GM21619 (cell line): Measurements from ENCODE around the gene XRCC4.

Experiments used
- ATAC-seq: cut with Tn5 transposase; IDR thresholded peaks from one replicate; pipeline ENCODE4 v1.9.1; 2021; ENCODE audit not compliant: unreplicated experiment

The XRCC4 gene

GRCh38 chr5:83071286-83072051 lies 5.9 kb upstream of the XRCC4 start:
- no peak for ATAC-seq

DNA sequence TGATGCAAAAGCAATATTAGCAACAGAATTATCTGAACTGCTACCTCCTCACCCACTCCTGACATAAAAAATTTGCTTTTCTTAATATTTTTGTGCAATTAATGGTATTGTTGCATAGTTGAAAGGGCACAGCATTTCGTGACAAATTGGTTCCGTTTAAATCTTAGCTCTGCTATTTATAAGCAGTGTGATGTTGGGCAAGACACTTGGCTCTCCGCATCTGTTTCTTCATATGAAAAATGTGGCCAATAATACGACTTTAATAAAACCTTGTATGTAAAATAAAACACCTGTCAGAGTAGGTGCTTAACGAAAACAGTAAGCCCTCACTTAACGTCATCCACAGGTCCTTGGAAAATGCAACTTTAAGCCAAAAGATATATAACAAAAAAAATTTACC lies 4.4 kb upstream of the XRCC4 start:
- no peak for ATAC-seq

DNA sequence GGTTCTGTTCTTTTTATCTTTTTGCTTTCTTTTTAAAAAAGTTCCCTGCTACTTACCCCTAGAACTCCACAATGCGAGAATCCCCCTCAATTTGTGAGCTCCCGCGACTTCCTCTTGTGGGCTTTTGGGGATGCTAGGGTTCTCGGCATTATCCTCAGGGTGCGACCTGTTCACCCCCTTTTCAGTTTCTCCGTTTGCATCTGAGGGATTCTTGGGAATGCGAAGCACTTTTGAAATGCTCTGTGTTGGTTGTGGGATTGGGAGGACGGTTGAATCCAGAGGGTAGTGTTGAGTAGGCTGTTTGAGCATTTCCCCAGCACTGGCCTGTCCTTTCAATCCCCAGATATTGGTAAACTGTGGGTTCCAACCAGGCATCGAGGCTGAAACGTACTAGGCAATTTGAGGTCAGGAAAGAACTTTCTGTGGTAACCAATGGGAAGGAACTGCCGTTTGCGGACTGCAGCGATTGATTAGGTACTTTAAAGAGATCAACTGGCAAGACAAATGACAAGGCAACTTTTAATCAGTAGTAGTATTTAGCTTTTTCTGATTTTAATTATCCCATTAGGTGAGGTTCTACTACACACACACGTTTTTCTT lies 415 bp downstream of the XRCC4 start:
- peak; percentile 2 for ATAC-seq

- no peak for ATAC-seq
Measured at GRCh38 chr5:83082750-83083149, 5.4 kb downstream of the XRCC4 start.

GRCh38 chr5:83084336-83084735 lies 7.0 kb downstream of the XRCC4 start:
- no peak for ATAC-seq

GRCh38 chr5:83085106-83085505 lies 7.8 kb downstream of the XRCC4 start:
- ATAC-seq, result no peak

- ATAC-seq, result no peak
Measured at GRCh38 chr5:83090169-83090568, 12.8 kb downstream of the XRCC4 start.

DNA sequence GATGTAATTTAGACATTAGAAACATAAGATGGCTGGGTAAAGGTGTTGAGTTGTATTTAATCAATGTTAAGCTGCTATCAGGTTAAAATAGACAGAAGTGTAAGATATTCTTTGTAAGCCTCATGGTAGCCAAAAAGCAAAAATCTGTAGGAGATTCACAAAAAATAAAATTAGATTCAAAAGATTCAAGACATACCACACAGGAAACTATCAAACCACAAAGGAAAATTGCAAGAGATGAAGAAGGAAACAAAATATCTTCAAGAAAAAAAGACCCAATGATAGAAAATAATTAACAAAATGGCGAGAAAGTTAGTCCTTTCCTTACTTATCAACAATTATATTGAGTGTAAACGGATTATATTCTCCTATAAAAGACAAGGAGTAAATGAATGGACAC lies 15.3 kb downstream of the XRCC4 start:
- no peak for ATAC-seq

DNA sequence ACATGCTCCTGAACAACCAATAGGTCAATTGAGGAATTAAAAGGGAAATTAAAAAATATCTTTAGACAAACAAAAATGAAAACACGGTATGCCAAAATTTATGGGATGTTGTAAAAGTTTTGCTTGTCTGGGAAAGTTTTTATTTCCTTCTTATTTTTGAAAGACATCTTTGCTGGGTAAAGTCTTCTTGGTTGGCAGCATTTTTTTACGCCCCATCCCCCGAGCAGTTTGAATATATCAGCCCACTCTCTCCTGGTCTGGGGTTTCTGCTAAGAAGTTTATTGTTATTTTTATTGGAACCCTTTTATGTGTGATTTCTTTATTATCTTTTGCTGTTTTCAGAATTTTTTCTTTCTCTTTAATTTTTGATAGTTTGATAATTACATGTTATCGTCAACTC lies 16.3 kb downstream of the XRCC4 start:
- ATAC-seq, result no peak

DNA sequence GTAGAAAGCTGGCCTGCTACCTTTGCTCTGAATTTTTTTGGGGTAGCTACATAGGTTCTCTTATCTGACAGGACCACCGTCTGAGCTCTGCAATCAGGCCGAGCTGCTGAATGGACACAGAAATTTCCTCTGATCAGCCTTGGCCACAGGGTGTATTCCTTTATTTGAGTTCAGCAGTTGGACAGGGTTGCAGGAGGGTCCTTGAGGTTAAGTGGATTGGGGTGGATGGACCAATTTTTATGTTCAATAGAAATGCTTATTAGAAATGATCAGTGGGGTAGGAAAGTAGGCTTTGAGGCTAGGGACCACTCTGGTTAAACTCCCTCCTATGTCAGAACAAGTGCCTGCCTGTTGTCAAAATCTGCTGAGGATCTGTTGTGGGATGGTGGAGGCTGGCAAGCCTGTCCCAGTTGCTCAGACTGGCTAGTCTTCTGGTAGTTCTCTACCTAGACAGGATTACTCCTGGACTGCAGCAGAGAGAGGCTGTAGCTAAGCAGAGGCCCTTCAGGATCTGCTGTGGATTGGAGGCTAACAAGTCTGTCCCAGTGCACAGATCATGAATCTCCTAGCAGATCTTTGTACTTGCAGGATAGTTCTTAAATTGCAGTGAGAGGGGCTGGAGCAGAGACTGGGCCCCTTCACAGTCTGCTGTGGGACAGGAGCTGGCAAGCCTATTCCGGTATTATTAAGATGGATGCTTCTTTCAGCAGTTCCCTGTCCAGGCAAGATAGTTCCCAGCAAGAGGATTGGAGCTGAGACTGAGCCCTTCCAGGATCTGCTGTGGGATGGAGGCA lies 18.0 kb downstream of the XRCC4 start:
- ATAC-seq, result no peak

GRCh38 chr5:83095957-83096539 lies 18.7 kb downstream of the XRCC4 start:
- no peak for ATAC-seq

GRCh38 chr5:83096660-83097339 lies 19.5 kb downstream of the XRCC4 start:
- ATAC-seq, result no peak

DNA sequence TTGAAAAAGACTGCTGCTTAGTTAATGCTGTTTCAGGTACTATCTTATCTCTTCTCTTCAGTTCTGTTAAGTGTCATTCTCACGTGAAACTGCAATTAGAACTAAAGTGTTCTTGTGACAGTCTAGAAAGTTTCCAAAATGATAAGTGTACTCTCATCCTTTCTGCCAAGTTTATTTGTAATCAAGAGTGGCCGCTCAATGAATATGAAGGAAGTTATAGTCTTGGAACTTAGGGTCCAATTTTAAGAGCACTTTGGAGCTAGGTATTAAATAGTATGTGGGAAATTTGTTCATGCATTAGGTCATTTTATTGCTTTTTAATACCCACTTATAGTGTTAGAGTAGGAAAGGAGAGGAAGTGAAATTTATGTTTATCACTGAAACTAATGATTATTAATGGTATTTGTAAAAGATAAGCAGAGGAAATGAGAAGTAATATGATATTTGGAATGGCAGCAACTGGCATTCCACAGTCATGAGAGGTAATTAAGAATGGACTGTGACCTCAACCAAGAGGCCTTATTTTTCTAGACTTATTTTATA lies 20.4 kb downstream of the XRCC4 start:
- no peak for ATAC-seq

DNA sequence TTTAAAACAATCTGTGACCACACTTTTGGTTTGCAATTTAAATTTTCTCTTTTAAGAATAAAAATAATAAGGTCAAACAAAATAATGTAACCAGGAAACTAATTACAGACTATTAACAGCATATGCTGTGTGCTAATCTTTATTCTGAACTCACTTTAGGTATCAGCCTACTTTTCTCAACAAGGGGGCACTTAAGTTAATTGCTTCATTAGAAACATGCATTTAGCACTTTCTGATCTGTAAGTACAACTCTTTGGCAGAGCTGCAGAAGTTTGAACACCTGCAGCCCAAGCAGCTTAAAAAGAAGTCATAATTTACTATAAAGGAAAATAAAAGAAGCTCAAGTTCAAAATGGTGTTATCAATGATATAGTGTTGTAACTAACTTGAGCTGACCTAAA lies 21.7 kb downstream of the XRCC4 start:
- no peak for ATAC-seq

DNA sequence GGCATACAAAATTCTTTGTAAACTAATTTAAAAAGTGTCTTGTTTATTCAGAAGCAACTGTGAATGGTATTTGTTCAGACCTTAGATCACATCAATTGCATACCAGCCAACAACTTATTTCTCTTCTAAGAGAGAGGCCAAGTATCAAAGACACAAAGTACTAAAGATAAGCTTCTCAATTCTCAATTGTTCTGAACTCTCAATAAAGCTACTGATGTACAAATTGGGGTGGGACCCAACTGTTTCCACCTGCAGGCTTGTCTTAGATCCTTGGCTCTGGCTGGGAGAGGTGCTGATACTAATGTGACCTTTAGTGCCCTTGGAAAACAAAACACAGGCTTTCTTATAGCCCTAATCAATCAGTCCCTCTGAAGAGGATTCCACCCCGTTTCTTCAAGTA lies 22.1 kb downstream of the XRCC4 start:
- ATAC-seq, result no peak

GRCh38 chr5:83101514-83101913 lies 24.2 kb downstream of the XRCC4 start:
- no peak for ATAC-seq

DNA sequence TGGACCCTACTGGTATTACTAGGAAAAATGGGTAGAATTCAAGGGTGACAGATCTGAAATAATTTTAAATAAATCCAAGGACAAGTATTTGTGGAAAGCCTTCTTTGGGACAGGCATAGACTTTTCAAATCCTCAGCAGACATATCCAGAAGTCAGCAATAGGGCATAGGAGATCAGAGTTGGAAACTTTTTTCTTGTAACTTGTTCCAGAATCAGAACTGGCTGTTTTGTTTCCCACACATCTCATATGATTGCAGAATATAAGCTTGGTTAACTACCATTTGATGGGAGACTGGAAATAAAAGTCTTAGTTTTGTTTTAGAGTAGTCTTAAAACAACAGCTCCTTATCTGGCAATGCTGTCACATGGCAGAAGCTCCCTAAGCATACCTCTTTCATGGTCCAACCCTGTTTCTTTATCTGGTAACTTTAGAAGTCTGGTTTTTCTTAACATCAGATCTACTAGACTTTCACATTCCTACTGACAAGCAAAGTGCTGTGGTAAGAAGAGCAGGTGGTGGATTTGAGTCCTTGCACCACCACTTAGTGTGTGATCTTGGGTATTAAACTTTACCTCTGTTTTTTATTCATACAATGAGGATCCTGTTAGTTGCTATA lies 25.1 kb downstream of the XRCC4 start:
- no peak for ATAC-seq

DNA sequence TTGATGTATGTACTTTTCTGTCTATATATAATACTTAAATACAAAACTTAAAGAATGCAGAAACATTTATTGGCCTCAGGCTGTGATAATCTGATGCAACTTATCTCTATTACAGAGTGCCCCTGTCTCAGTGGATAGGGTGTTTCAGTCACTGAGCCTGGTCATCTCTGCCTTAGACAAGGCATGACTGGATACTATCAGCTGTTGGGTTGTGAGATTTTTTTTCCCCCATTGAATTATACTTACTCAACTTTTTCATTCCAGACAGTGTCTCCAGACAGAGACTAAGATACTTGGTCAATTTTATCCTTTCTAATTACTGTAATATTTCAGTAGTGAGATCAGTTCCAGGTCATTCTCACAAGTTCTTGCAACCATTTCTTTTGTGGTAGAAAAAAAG lies 26.7 kb downstream of the XRCC4 start:
- no peak for ATAC-seq

GRCh38 chr5:83107692-83108420 lies 30.5 kb downstream of the XRCC4 start:
- no peak for ATAC-seq

GRCh38 chr5:83109380-83109779 lies 32.0 kb downstream of the XRCC4 start:
- no peak for ATAC-seq
